Measurements from ENCODE around the gene PCDHGA4.

Gene PCDHGA4

DNA sequence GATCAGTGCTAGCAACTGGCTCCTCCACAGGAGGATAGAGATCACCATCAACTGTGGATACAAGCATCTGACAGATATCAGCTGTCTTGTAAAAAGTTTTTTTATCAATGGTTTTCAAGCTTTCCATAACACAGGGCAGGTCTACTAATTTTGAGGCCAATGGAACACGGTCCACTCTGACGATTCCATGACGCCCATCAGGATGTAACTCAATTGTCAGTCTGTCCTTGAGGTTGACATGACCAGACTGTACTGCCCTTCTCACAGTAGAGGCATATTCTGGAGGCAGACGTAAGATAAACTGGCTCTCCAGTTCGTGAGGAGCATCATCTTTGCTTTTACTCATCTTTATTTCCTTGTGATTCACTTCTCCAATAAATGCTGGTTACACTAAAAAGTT is 35.1 kb upstream of the PCDHGA4 start:
- Histone ChIP-seq H3K36me3 (replicated peaks; ENCODE audit: low read depth, low read length) (peaks cover 43% of the 10 kb centered on the region), H3K4me2 (ENCODE audit: low read length) (peak overlapping the region; percentile 70), H3K9ac (ENCODE audit: low read length) (peak overlapping the region; percentile 94; the same call in 1 of the 2 replicates), H3K79me2 (ENCODE audit: low read length) (peaks cover 49% of the 10 kb centered on the region), H3K27me3 (ENCODE audit: low read depth, low read length) (no peaks in the 10 kb centered on the region), H4K20me1 (ENCODE audit: insufficient read depth, low read length) (no peaks in the 10 kb centered on the region), H3K4me3 (ENCODE audit: low read length) (peak overlapping the region; percentile 97), H3K9me3 (ENCODE audit: insufficient read depth, low read length) (peaks cover 30% of the 10 kb centered on the region; the same call in 1 of the 2 replicates), H3K4me1 (ENCODE audit: low read length) (peaks cover 25% of the 10 kb centered on the region), H3K27ac (ENCODE audit: low read length) (peak overlapping the region; percentile 85; the same call in 1 of the 2 replicates), H2AFZ (ENCODE audit: low read depth, low read length) (no peak overlapping the region)
- no peak for TF ChIP-seq EZH2phosphoT487 (IDR thresholded peaks at IDR 0.05; ENCODE audit: low read depth)
- TF ChIP-seq, protein P1, sequence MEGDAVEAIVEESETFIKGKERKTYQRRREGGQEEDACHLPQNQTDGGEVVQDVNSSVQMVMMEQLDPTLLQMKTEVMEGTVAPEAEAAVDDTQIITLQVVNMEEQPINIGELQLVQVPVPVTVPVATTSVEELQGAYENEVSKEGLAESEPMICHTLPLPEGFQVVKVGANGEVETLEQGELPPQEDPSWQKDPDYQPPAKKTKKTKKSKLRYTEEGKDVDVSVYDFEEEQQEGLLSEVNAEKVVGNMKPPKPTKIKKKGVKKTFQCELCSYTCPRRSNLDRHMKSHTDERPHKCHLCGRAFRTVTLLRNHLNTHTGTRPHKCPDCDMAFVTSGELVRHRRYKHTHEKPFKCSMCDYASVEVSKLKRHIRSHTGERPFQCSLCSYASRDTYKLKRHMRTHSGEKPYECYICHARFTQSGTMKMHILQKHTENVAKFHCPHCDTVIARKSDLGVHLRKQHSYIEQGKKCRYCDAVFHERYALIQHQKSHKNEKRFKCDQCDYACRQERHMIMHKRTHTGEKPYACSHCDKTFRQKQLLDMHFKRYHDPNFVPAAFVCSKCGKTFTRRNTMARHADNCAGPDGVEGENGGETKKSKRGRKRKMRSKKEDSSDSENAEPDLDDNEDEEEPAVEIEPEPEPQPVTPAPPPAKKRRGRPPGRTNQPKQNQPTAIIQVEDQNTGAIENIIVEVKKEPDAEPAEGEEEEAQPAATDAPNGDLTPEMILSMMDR (IDR thresholded peaks at IDR 0.05; ENCODE audit: low read depth, low read length), result no peak

DNA sequence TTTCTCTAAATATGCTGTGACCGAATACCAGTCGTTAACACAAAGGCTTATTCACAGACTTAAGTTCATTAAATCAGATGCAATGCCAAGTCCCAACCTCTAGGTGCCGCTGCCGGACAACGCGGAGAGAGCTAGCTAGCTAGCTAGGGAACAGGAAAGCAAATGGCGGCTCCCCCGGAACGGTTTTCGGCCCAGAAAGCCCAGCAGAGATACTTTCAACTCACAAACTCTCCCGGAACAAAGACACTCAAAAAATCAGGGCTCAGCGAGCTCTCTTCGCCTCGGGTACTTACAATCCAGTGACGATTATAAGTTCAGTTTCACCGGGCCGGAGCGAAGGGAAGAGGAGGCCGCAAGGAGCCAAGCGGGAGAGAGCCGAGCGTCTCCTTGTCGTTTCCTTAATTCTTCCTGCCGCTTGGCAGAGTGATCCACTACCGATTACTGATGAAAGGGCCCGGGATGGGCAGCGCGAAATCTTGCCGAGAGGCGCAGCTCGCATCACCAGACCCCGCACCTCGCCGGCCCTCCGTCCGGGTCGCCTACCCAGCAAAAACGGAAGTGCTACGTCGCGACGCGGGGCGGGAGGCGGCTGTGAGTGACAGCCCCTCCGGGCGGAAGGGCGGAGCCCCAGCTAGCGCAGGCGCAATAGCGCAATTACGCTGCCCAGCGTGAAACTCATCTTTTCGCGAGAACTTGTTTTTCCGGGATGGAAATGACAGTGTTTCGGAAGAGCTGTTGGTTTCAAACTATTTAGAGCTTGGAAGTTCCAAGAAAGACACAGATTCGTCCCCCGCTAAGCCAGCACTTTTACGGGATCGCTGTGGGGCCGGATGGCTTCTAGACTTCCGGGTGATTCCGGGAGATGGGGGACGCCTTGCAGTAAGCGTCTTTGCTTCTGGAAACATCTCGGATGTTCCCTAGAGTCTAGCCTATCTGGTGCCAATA is 34.3 kb upstream of the PCDHGA4 start, which contains the start of gene TAF7:
Gene TAF7 (minus strand): TSS at position 560 of the 945 bp plus-strand sequence. CDS start 740 bp downstream, outside the sequence.
- H3K79me2 ChIP-seq (ENCODE audit: low read length), result peaks cover 41% of the 10 kb centered on the region
- peak within 1 kb of the TSS; percentile 85 for H3K27ac ChIP-seq (ENCODE audit: low read length)
- peak within 1 kb of the TSS; percentile 93; the same call in 1 of the 2 replicates for H2AFZ ChIP-seq (ENCODE audit: low read depth, low read length)
- H3K27me3 ChIP-seq (ENCODE audit: low read depth, low read length), result no peaks in the 10 kb centered on the region
- H4K20me1 ChIP-seq (ENCODE audit: insufficient read depth, low read length), result no peaks in the 10 kb centered on the region
- H3K36me3 ChIP-seq (replicated peaks; ENCODE audit: low read depth, low read length), result peaks cover 35% of the 10 kb centered on the region
- H3K9me3 ChIP-seq (ENCODE audit: insufficient read depth, low read length), result peaks cover 30% of the 10 kb centered on the region; the same call in 1 of the 2 replicates
- H3K9ac ChIP-seq (ENCODE audit: low read length), result peak within 1 kb of the TSS; percentile 94
- H3K4me2 ChIP-seq (ENCODE audit: low read length), result peak within 1 kb of the TSS; percentile 78
- peak within 1 kb of the TSS; percentile 97 for H3K4me3 ChIP-seq (ENCODE audit: low read length)
- TF ChIP-seq, protein P1 (IDR thresholded peaks at IDR 0.05; ENCODE audit: low read depth, low read length), result peak; percentile 67
- TF ChIP-seq EZH2phosphoT487 (IDR thresholded peaks at IDR 0.05; ENCODE audit: low read depth), result no peak
- peaks cover 25% of the 10 kb centered on the region for H3K4me1 ChIP-seq (ENCODE audit: low read length)

DNA sequence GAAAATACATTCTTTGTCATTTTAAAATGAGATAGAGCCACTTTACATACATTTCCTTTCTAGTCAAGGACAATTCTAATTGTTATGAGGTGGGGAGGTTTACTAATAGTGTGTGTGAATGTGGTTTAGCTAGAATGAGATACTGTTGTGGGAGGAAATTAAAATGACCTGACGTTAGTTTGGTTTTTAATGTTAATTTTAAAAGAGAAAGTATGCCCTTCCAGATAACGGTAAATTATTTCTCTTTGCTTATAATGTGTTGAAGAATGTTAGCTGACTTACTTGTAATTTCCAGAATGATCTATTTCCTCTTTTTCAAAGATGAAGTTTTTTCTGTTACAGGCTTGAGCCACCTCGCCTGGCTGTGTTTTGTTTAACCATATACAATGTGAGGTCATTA is 32.6 kb upstream of the PCDHGA4 start:
- no peaks in the 10 kb centered on the region for H3K27me3 ChIP-seq (ENCODE audit: low read depth, low read length)
- H3K9ac ChIP-seq (ENCODE audit: low read length), result no peak overlapping the region
- peak overlapping the region; percentile 55 for H3K4me2 ChIP-seq (ENCODE audit: low read length)
- H3K36me3 ChIP-seq (replicated peaks; ENCODE audit: low read depth, low read length), result peaks cover 25% of the 10 kb centered on the region
- peak overlapping the region; percentile 43 for H3K4me3 ChIP-seq (ENCODE audit: low read length)
- H3K4me1 ChIP-seq (ENCODE audit: low read length), result peaks cover 27% of the 10 kb centered on the region
- peaks cover 30% of the 10 kb centered on the region for H3K79me2 ChIP-seq (ENCODE audit: low read length)
- no peak overlapping the region for H2AFZ ChIP-seq (ENCODE audit: low read depth, low read length)
- TF ChIP-seq, protein P1 (IDR thresholded peaks at IDR 0.05; ENCODE audit: low read depth, low read length), result no peak
- TF ChIP-seq EZH2phosphoT487 (IDR thresholded peaks at IDR 0.05; ENCODE audit: low read depth), result no peak
- peaks cover 26% of the 10 kb centered on the region; the same call in 1 of the 2 replicates for H3K9me3 ChIP-seq (ENCODE audit: insufficient read depth, low read length)
- peak overlapping the region; percentile 69 for H3K27ac ChIP-seq (ENCODE audit: low read length)
- H4K20me1 ChIP-seq (ENCODE audit: insufficient read depth, low read length), result no peaks in the 10 kb centered on the region

Measured in OCI-LY3 (cell line).